HG03342 (cell line): ENCODE results near the gene SRD5A2.
"Not testable (repeated sequence)": the region's sequence is repeated elsewhere in the genome, so short reads cannot be mapped to it uniquely, and the experiment has no call there.

ENCODE experiments used
- ATAC-seq: cut with Tn5 transposase; IDR thresholded peaks from one replicate; pipeline ENCODE4 v1.9.1; 2021; ENCODE audit warnings: mild to moderate bottlenecking, moderate library complexity; ENCODE audit not compliant: unreplicated experiment

SRD5A2 gene

DNA sequence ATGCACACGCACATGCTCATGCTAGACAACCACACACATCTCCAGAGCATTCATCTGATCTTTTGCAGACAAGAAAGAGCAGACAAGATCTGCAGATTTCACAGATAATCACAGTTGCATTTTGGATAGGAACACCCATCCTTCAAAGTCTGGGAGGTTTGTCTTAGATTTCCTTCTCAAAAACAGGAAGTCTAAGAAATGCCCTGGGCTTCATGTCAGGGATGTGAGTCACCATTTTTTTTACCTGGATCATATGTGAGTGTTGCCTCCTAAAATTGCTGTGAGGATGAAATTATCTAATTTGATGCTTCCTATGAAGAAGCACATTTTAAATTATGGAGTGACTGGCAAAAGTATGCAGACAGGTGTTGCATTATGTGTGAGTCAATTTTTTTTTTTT is 46.1 kb downstream of the SRD5A2 start:
- no peak for ATAC-seq

DNA sequence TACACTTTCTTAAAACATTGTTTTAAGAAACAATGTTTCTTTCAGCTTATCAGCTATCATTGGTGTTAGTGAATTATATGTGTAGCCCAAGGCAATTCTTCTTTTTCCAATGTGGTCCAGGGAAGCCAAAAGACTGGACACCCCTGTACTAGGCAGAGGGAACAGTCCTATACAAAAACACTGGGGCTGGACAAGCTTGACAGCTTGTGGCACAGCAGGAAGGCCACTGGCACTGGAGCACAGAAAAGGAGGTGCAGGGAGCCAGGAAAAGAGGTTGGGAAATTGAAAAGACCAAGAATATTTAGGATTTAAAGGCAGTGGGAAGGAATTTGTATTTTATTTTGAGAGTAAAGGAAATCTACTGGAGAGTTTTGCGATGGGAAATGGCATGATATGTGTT is 47.7 kb downstream of the SRD5A2 start:
- ATAC-seq: no peak

DNA sequence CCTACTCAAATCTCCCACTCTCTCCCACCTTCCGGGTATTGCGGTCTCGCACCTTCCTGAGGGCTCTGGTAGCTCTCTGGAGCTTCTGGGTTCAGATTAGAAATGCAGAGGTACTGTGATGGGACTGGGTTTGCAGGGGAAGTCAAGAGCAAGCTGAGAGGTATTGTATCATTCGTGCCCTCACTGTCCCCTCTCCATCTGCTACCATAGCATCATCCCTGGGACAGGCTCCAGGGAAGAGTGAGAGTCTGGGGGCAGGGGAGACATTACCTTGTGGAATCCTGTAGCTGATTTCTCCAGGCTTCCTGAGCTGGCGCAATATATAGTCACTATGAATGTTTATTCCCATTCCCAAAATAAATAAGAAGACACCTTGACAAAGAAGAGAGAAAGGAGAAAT is 49.6 kb downstream of the SRD5A2 start:
- no peak for ATAC-seq

DNA sequence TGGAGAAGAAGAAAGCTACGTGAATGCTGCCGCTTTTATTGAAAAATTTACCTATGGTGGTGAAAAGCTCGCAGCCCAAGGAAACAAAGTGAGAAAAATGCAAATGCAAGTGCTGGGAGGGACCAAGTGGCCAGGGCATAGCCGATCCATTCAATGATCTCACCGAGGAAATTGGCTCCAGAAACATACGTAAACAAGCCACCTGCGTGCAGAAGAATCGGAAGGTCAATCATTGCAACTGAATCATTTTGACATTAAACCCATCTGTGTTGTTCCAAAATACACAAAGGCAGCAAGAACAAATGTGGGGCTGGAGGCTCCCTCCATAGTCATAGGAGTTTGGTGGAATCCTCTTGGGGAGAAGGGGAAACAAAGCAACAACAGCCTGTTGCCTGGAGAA is 51.5 kb downstream of the SRD5A2 start:
- ATAC-seq: no peak

DNA sequence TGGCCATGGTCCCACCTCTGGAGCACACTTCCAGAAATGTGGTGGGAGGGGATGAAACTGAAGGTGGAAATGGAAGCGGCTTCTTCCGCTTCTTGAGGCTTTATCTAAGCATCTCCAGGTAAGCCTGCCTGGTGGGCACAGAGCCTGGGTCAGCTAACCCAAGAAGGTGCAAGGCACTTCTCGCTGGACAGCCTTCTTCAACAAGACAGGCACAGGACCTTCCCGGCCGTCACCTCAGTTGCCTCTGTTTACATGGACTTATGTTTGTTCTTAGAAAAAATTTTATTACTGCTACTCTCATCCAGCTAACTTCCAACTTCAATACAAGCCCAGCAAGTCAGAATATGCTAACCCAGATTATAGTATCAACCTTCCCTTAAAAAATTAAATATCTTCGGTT is 51.9 kb downstream of the SRD5A2 start:
- no peak for ATAC-seq

DNA sequence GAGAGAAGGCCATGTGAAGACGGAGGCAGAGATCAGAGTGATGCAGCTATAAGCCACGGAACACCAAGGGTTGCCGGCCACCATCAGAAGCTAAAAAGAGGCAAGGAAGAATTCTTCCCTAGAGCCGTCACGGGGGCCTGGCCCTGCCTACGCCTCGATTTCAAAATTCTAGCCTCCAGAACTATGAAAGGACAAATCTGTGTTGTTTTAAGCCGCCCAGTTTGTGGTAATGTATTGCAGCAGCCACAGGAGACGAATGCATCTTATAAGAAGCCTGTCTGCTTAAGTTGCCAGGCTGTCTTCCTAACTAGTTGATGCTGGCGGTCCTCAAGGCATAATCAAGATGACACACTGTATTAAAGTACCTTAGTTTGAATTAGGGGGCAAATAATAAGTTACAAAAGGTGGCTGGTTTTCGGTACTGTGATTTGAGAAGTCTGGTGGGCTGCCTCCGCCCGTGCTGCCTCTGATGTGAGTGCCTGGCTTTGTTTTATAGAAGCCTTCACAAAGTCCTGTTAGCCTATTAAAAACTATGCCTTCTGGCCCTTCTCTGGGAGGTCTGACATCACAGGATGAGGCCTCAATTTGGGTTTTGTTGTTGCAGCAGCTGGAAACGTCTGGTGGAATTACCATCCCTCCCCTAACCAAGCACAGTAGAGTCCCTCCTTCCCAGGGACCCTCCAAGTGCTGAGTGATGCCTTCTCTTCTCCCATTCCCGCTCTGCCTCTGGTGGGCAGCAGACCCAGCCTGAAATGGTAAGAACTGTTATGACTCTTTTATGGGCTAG is 53.6 kb downstream of the SRD5A2 start:
- ATAC-seq: no peak

DNA sequence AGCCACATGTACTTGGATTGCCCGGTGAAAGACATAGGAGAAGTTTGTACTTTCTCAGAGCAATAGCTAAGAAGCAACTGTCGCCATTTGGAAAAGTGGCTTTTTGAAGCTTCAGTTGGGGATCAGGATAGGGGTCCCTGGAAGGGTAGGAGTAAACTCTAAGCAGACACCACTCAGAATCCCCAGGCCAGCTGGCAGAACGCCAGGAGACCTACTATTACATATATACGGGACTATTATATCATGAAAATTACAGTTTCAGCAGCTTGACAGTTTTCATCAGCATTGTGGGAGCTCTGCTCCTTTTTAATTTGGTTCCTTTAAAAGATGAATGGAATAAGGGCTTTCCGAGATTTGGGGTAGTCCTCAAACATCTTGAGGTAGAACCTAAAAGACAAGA is 54.9 kb downstream of the SRD5A2 start:
- ATAC-seq: no peak

DNA sequence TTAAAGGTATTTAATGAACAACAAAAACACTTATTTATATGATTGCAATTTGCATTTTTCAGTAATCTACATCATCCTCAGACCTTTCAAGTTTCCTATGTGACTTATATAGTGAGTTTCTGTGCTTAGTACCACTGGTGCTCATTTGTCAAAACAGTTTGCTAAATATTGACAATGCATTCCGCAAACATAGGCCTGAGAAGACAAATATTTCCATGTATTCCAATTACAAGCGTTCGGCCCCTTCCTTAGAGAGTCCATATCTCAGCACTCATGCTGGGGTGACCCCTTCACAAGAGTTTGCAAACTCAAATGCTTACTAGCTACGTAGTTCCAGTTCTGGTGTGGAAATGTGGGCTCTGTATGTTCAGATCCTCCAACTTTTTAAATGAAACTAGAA is 56.1 kb downstream of the SRD5A2 start:
- ATAC-seq: no peak

DNA sequence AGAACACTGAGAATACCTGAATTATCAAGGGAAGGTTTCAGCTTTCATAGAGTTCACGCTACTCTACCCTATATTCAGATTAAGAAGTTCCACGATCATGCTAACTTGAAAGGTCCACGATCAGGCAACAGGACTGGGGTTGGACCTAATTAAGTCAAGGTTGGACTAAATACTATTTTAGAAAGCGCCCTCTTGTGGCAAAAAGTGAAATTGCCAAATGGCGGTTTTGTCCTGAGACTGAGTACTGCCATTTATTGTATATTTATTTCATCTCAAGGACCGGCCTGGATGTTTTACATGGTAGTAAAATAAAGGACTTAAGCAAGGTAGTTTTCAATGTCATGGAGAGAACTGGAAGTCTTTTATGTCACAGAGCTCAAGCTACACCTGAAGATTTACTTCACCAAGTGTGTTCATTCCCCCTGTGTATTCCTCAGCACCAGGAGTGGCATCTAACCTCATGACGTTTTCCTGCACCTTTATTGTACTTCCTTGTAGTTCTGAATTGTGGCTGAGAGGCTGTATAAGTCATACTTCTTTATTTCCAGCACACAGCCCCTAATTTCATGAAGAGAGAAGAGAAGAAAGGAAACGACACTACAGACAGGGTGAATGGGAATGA is 56.8 kb downstream of the SRD5A2 start:
- ATAC-seq: peak; percentile 61

DNA sequence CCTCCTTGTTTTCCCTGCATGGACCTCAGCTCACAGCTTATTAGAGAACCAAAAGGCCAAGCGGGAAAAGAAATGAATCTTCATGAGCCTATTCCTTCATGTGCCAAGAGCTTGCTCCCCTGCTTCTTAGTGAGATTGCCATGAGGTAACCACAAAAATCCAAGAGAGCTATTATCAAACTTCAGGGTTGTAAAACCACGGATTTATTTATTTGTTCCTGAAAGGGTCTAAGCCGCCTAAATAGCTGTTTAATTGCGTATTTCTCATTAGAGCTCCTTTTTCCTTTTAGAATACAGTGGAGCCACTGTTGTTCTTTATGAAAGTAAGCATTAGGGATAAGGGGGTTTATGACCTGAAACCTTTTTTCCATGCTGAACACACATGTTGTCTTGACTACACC is 58.0 kb downstream of the SRD5A2 start:
- ATAC-seq: no peak

DNA sequence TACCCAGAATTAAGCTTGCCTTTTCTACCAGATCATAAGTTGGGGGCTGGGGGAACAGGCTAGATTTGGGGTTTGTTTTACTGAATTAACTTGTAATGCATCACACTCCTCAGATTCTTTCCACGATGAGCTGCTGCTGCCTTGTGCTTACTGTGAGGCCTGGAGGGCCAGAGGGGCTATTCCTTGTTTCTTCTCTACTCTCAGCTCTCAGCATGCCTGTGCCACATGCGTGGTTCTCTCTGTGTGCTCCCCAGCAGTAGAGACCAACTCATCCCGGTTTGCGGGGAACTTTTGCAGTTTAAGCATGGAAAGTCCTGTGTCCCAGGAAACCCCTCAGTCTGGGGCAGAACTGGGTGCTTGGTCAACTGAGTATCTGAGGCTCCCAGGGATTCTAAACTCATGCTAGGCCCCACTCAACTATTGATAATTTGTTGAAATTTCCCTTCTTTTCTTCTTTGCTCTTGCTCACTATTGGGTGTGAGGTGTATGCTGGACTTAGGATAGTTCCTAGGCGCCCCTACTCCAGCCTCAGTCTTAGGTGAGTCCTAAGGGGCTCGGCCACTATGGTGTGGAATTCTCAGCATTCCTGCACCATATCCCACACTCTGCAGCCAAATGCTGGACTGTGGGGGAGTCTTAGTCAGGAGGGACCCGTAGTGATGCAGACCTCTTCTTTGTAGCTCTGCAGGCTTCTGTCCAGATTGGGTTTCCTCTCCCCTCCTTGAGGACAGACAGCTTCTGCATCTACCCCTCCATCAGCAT is 63.1 kb downstream of the SRD5A2 start:
- no peak for ATAC-seq

DNA sequence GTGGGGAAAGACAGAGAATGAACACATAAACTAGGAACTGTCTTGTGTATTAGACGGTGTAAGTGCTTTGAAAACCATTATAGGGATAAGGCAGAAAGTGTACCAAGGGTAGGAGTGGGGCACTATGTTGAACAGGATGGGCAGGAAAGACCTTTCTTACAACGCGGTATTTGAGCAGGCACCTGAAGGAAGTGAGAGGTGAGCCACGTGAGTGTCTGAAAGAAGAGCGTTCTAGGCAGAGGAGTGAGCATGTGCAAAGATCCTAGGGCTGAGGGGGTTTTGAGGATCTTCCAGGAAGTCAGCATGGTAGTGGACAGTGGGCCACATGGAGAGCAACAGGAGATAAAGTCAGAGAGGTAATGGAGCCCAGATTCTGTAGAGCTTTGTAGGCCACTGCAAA is 65.2 kb downstream of the SRD5A2 start:
- no peak for ATAC-seq

DNA sequence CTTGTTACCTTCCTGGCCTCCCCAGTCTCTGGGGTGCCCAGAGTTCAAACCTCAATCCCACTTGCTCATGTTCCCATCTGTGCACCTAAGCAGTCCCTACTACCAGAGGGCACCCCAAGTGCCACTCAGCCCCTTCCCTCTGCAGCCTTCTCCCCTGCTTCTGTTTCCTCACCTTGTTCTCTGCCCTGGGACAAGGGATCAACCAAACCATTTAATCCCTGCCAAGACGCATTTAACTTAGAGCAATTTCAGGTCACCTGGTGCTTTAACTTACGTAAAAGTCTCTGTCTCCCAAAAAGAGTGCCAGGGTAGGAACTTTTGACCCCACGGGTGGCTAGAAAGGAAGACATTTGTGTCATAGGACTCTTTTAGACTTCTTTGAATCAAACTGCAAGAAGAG is 67.2 kb downstream of the SRD5A2 start:
- ATAC-seq: no peak

DNA sequence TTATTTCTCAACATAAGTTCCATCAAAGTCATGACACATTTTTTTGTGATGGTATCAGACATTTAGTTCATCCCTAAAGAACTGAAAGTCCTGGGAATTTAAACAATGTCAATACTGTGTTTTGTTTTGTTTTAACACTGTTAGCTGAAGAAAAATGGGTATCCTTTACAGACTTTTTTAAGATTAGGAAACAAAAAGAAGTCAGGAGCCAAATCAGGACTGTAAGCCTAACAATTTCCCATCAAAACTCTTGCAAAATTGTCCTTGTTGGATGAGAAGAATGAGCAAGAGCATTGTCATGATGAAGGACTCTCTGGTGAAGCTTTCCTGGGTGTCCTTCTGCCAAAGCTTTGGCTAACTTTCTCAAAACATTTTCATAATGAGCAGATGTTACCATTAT is 69.4 kb downstream of the SRD5A2 start:
- no peak for ATAC-seq

DNA sequence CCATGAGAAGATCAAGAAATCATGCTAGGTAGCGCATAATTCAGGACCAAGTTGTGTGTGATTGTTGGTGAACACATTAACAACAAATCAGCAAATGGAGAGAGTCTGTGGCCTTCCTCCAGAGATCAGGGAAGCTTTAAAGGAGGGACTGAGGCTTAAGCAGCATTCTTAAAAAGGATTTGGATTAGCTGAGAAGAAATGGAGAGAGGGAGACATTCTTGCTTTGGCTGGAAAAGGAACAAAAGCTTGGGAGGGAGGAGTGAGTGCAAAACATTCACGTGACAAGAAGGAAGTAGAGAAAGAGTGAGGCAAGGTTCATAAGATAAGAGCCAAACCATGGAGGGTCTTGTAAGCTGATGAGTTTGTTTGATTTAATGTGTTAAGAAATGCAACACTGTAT is 75.6 kb downstream of the SRD5A2 start:
- no peak for ATAC-seq

DNA sequence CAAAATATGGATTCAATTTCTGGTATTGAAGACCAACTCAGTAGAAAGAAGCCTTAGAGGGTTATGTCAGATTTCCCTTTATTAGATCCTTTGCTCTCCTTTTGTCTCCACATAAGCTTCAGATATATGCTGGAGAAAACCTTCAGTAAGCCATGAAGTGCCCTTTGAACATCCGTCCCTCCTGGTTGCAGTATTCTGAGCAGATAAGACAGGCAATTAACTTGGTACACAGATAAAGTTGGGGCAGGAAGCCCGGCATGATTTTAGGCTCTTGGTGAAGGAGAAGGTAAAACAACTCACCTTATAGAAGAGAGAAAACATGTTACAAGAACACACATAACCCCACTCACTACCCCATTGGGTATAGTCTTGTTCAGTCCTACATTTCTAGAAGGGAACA is 76.4 kb downstream of the SRD5A2 start:
- ATAC-seq: no peak

DNA sequence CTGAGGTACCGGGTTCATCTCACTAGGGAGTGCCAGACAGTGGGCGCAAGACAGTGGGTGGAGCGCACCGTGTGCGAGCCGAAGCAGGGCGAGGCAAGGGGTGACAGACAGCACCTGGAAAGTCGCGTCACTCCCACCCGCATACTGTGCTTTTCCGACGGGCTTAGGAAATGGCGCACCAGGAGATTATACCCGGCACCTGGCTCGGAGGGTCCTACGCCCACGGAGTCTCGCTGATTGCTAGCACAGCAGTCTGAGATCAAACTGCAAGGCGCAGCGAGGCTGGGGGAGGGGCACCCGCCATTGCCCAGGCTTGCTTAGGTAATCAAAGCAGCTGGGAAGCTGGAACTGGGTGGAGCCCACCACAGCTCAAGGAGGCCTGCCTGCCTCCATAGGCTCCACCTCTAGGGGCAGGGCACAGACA is 84.3 kb downstream of the SRD5A2 start:
- not testable (repeated sequence) for ATAC-seq

DNA sequence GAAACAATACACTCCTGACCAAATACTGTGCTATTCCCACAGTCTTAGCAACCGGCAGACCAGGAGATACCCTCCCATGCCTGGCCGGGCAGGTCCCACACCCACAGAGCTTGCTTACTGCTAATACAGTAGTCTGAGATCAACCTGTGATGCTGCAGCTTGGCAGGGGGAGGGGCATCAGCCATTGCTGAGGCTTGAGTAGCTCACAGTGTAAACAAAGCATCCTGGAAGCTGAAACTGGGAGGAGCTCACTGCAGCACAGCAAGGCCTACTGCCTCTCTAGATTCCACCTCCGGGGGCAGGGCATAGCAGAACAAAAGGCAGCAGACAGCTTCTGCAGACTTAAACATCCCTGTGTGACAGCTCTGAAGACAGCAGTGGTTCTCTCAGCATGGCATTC is 91.4 kb downstream of the SRD5A2 start:
- not testable (repeated sequence) for ATAC-seq

DNA sequence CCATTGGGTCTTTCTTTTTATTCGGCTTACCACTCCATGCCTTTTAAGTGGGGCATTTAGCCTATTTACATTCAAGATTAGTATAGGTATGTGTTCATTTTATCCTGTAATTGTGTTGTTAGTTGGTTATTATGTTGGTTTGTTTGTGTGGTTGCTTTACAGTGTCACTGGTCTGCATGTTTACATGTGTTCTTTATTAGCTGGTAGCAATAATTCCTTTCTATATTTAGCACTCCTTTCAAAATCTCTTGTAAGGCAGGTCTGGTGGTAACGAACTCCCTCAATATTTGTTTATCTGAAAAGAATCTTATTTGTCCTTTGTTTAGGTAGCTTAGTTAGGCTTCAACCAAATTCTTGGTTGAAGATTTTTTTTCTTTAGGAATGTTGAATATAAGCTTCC is 97.5 kb downstream of the SRD5A2 start:
- no peak for ATAC-seq

DNA sequence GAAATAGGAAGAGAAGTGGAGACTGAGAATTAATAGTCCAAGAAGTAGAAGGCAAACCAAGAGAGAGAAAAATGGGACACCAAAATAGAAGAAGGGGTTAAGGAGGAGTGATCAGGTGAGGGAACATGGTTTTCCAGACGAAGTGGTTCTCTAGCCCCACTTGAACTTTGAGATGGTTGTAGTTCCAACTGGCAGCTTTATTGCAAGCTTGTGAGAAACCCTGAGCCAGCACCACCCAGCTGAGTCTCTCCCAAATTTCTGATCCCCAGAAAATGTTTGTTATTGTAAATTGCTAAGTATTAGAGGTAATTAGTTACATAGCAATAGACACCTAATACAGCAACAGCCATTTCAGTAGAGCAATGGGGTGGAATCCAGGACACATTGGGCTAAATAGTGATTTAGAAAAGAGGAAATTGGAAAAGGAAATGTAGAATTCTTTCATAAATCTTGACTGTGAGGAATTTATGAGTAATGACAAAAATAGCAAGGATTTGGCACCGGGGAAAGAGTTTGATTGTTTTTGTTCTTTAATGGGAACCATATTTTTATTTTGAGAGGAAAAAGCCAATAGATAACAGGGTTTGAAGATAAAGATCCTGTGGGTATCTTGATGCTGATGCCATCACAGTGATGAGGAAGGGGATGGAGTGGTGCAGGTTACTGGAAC is 104.1 kb downstream of the SRD5A2 start:
- ATAC-seq: no peak

DNA sequence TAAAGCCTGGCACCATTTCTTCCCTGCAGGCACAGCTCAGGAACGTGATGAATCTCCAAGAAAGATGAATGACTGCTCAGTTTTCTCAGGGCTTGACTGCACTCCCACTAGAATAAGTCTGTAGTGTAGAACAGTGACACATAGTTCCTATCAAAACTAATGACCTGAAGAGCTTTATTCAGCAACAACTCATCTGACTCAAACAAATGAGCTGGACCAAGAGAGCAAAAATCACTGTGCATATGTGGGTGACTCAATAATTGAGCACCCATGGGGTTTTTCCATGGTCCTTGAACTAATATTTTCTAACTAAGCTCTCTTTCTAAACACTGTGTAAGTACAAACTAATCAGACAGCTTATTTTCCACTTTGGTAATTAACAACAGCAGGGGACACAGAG is 105.0 kb downstream of the SRD5A2 start:
- no peak for ATAC-seq
